ENCODE data around the gene KCNJ13. TPM values are rescaled to one million over a fixed set of nuclear protein-coding genes. Genes with fewer than 3 reads are reported as not detected.

Gene KCNJ13
- total RNA-seq: not detected in 2 replicates
- long read RNA-seq: 0 reads

- Mint-ChIP-seq H3K4me3 (no peak within 1 kb of the TSS), H3K27ac (ENCODE audit: unreplicated experiment) (no peak within 1 kb of the TSS)
These were observed at the start of gene KCNJ13 for GRCh38 chr2:232776435-232776834. KCNJ13 (minus strand) TSS chr2:232776565; CDS start chr2:232771362, 5,203 bp downstream.

GRCh38 chr2:232817756-232818155, 41.4 kb upstream of the KCNJ13 start:
- H3K27ac Mint-ChIP-seq (ENCODE audit: unreplicated experiment): no peak overlapping the region
- H3K36me3 Mint-ChIP-seq (ENCODE audit: low read depth): peaks cover 12% of the 10 kb centered on the region
- H3K4me1 Mint-ChIP-seq: no peaks in the 10 kb centered on the region
- no peaks in the 10 kb centered on the region for H3K9me3 Mint-ChIP-seq
- DNase-seq (ENCODE audit: low read depth, low spot score): no peak
- H3K4me3 Mint-ChIP-seq: no peak overlapping the region
- TF ChIP-seq CTCF (conservative IDR thresholded peaks at IDR 0.05): no peak
- no peaks in the 10 kb centered on the region for H3K27me3 Mint-ChIP-seq (ENCODE audit: low read depth)

More at GRCh38 chr2:232776435-232776834, at the start of gene KCNJ13:
- Mint-ChIP-seq H3K4me1 (peaks cover 15% of the 10 kb centered on the region), H3K27me3 (ENCODE audit: low read depth) (no peaks in the 10 kb centered on the region), H3K36me3 (ENCODE audit: low read depth) (no peaks in the 10 kb centered on the region), H3K9me3 (no peaks in the 10 kb centered on the region)
- no peak for TF ChIP-seq CTCF (conservative IDR thresholded peaks at IDR 0.05)
- no peak for DNase-seq (ENCODE audit: low read depth, low spot score)

DNA sequence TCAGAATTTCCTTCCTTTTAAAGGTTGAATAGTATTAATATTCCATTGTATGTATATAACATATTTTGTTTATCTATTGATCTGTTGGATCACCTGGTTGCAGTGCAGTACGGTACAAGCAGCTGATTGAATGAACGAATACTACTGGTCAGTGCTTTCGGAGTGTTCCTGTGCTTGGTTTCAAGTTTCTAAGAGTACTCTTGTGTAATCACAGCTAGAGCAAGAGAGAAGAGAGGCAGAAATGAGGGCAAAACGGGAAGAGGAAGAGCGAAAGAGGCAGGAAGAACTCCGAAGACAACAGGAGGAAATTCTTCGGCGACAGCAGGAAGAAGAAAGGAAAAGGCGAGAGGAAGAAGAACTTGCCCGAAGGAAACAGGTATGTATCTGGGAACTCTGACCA, 40.3 kb upstream of the KCNJ13 start:
- no peak for TF ChIP-seq CTCF (conservative IDR thresholded peaks at IDR 0.05)
- DNase-seq (ENCODE audit: low read depth, low spot score): no peak
- no peak overlapping the region for H3K4me3 Mint-ChIP-seq
- peaks cover 9% of the 10 kb centered on the region for H3K36me3 Mint-ChIP-seq (ENCODE audit: low read depth)
- H3K27ac Mint-ChIP-seq (ENCODE audit: unreplicated experiment): no peak overlapping the region
- H3K4me1 Mint-ChIP-seq: no peaks in the 10 kb centered on the region
- no peaks in the 10 kb centered on the region for H3K9me3 Mint-ChIP-seq
- no peaks in the 10 kb centered on the region for H3K27me3 Mint-ChIP-seq (ENCODE audit: low read depth)

DNA sequence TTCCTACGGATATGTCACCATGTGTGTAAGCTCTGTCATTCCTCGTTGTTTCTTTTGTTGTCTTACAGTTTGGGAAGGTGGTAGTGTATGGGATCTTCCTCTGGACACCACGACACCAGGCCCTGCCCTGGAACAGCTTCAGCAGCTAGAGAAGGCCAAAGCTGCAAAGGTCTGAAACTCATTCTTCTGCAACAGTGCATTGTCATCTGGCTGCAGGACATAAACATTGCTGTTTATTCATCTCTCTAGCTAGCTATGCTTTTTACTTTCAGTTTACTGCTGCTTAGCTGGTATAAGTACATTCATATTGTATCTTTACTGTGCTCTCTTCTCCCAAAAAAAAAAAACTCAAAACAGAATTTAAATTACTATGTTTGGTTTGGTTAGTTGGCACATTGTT, 39.2 kb upstream of the KCNJ13 start:
- TF ChIP-seq CTCF (conservative IDR thresholded peaks at IDR 0.05): no peak
- Mint-ChIP-seq H3K27me3 (ENCODE audit: low read depth) (no peaks in the 10 kb centered on the region), H3K9me3 (no peaks in the 10 kb centered on the region), H3K4me1 (no peaks in the 10 kb centered on the region), H3K36me3 (ENCODE audit: low read depth) (peaks cover 6% of the 10 kb centered on the region), H3K4me3 (no peak overlapping the region), H3K27ac (ENCODE audit: unreplicated experiment) (no peak overlapping the region)
- no peak for DNase-seq (ENCODE audit: low read depth, low spot score)

DNA sequence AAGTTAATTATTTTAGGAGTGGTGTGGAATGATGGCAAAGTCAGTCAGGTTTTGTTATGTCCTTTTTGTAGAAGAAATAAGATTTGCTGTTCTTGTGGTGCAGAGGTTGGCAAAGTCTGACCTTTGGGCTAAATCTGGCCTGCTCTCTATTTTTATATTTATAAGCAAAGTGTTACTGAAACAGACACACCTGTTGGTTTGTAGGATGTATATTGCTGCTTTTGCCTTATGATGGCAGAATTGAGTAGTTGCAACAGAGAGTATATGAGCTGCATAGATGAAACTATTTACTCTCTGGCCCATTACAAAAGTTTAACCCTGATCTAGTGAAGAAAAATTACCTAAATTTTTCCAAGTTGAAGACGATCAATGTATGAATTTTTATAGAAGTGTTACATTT, 34.1 kb upstream of the KCNJ13 start:
- no peak for TF ChIP-seq CTCF (conservative IDR thresholded peaks at IDR 0.05)
- Mint-ChIP-seq H3K4me3 (no peak overlapping the region), H3K36me3 (ENCODE audit: low read depth) (peaks cover 5% of the 10 kb centered on the region), H3K4me1 (no peaks in the 10 kb centered on the region), H3K27me3 (ENCODE audit: low read depth) (no peaks in the 10 kb centered on the region), H3K27ac (ENCODE audit: unreplicated experiment) (no peak overlapping the region), H3K9me3 (no peaks in the 10 kb centered on the region)
- DNase-seq (ENCODE audit: low read depth, low spot score): no peak

Data from neural crest cell (in vitro differentiated cells).